IMR-90 (cell line): ENCODE data around the gene PEX26. TPM values are rescaled to one million over a fixed set of nuclear protein-coding genes. Genes with fewer than 3 reads are reported as not detected.
A peak's percentile ranks its signal among the peaks of the same experiment; 100 is the strongest.

Source experiments
- ATAC-seq: fragments of 200-7000 bp; cut with Tn5 transposase; 2 replicates; pipeline ENCODE4 v1.9.1; 2020; ENCODE audit warnings: low read depth, mild to moderate bottlenecking, moderate library complexity
- BruUV-seq: library from RNA; stranded (reverse); fragments of 400-500 nt; replicated peaks from 2 replicates; lab custom pipeline; 2021; lab: Mats Ljungman, UMichigan
- CTCF ChIA-PET: fragments of 300-600 bp; formaldehyde crosslinking; extraction: SDS; loops from one replicate; lab custom pipeline; 2021; ENCODE audit warnings: antibody characterized with exemption; lab: Yijun Ruan, JAX
- POLR2A ChIA-PET: fragments of 300-600 bp; sonication (Branson Sonifier 250); formaldehyde crosslinking; loops from one replicate; lab custom pipeline; 2022; ENCODE audit warnings: antibody characterized with exemption; ENCODE audit not compliant: unreplicated experiment; lab: Charles Lee
- DNase-seq: peaks from one replicate; pipeline ENCODE4 v3.0.0; 2013
- H2AFZ ChIP-seq: replicated peaks from 2 replicates; pipeline ENCODE3; 2013; ENCODE audit warnings: low read length, mild to moderate bottlenecking; ENCODE audit not compliant: poor library complexity
- H2AK5ac ChIP-seq: 2 replicates; pipeline ENCODE4 v1.6.1; 2013; ENCODE audit warnings: low read depth, low read length, inconsistent platforms
- H2AK9ac ChIP-seq: replicated peaks from 2 replicates; pipeline ENCODE3; 2013; ENCODE audit warnings: mild to moderate bottlenecking, low read depth, low read length, moderate library complexity; ENCODE audit not compliant: poor library complexity
- H2BK120ac ChIP-seq: 2 replicates; pipeline ENCODE4 v1.6.1; 2013; ENCODE audit warnings: low read depth, low read length, inconsistent platforms
- H2BK15ac ChIP-seq: 3 replicates; pipeline ENCODE4 v1.6.1; 2013; ENCODE audit warnings: low read depth, low read length, inconsistent platforms
- H2BK20ac ChIP-seq: 2 replicates; pipeline ENCODE4 v1.6.1; 2013; ENCODE audit warnings: low read depth, mild to moderate bottlenecking, inconsistent platforms, low read length, moderate library complexity
- H2BK5ac ChIP-seq: 2 replicates; pipeline ENCODE4 v1.6.1; 2013; ENCODE audit warnings: mild to moderate bottlenecking, low read depth, low read length, inconsistent platforms; ENCODE audit not compliant: poor library complexity, severe bottlenecking
- H3K14ac ChIP-seq: replicated peaks from 2 replicates; pipeline ENCODE4 v1.6.1; 2013; ENCODE audit warnings: low read depth, low read length, inconsistent platforms
- H3K18ac ChIP-seq: 2 replicates; pipeline ENCODE4 v1.6.1; 2013; ENCODE audit warnings: low read depth, low read length, control low read depth
- H3K23ac ChIP-seq: 2 replicates; pipeline ENCODE4 v1.6.1; 2013; ENCODE audit warnings: low read depth, low read length, inconsistent platforms
- H3K27ac ChIP-seq: 2 replicates; pipeline ENCODE4 v1.5.1; 2013; ENCODE audit warnings: mild to moderate bottlenecking, control low read depth, low read length; ENCODE audit not compliant: insufficient read depth
- H3K27me3 ChIP-seq: 2 replicates; pipeline ENCODE4 v1.6.1; 2013; ENCODE audit warnings: low read length; ENCODE audit not compliant: control insufficient read depth, insufficient read depth
- H3K36me3 ChIP-seq: 2 replicates; pipeline ENCODE4 v1.6.1; 2013; ENCODE audit warnings: low read length, mixed read lengths; ENCODE audit not compliant: control insufficient read depth, insufficient read depth
- H3K4ac ChIP-seq: 2 replicates; pipeline ENCODE4 v1.6.1; 2013; ENCODE audit warnings: low read depth, low read length, inconsistent platforms
- H3K4me1 ChIP-seq: 2 replicates; pipeline ENCODE4 v1.6.1; 2013; ENCODE audit warnings: low read length, mixed read lengths; ENCODE audit not compliant: control insufficient read depth, insufficient read depth
- H3K4me2 ChIP-seq: 2 replicates; pipeline ENCODE4 v1.6.1; 2013; ENCODE audit warnings: low read depth, mild to moderate bottlenecking, control low read depth, low read length, moderate library complexity
- H3K4me3 ChIP-seq: 2 replicates; pipeline ENCODE4 v1.5.1; 2013; ENCODE audit warnings: low read depth, mild to moderate bottlenecking, control low read depth, low read length, moderate library complexity; ENCODE audit not compliant: insufficient read depth
- H3K56ac ChIP-seq: 2 replicates; pipeline ENCODE4 v1.6.1; 2013; ENCODE audit warnings: low read length, inconsistent platforms; ENCODE audit not compliant: insufficient read depth; ENCODE audit errors: extremely low read depth
- H3K79me1 ChIP-seq, 2 experiments: 2 replicates each; pipeline ENCODE4 v1.6.1; 2013; ENCODE audit warnings: low read length in 2 of 2, inconsistent platforms in 1 of 2, low read depth in 1 of 2
- H3K9ac ChIP-seq: 2 replicates; pipeline ENCODE4 v1.6.1; 2013; ENCODE audit warnings: low read depth, low read length, control low read depth
- H3K9me1 ChIP-seq: 2 replicates; pipeline ENCODE4 v1.6.1; 2013; ENCODE audit warnings: low read length, inconsistent platforms; ENCODE audit not compliant: insufficient read depth
- H3K9me3 ChIP-seq: 2 replicates; pipeline ENCODE4 v1.6.1; 2013; ENCODE audit warnings: low read length; ENCODE audit not compliant: control insufficient read depth, insufficient read depth
- H4K20me1 ChIP-seq: 2 replicates; pipeline ENCODE4 v1.6.1; 2013; ENCODE audit warnings: low read length, inconsistent platforms; ENCODE audit not compliant: insufficient read depth
- H4K5ac ChIP-seq: 2 replicates; pipeline ENCODE4 v1.6.1; 2013; ENCODE audit warnings: mild to moderate bottlenecking, low read depth, low read length, control low read depth
- H4K8ac ChIP-seq, 2 experiments: 2 replicates each; pipeline ENCODE4 v1.6.1; 2013; ENCODE audit warnings: low read depth in 2 of 2, low read length in 2 of 2, control low read depth in 1 of 2, inconsistent platforms in 1 of 2
- H4K91ac ChIP-seq: 2 replicates; pipeline ENCODE4 v1.6.1; 2013; ENCODE audit warnings: low read depth, low read length, inconsistent platforms; ENCODE audit not compliant: insufficient read depth
- BHLHE40 ChIP-seq: fragments of 150-350 bp; IDR thresholded peaks from 2 replicates; pipeline ENCODE4 v1.6.1; 2016; ENCODE audit warnings: mild to moderate bottlenecking, low read depth, low read length
- CEBPB ChIP-seq: IDR thresholded peaks from 2 replicates; pipeline ENCODE4 v1.6.1; 2012; ENCODE audit warnings: low read depth, low read length, improper control_type of control experiment
- CHD1 ChIP-seq: IDR thresholded peaks from 2 replicates; pipeline ENCODE4 v1.6.1; 2012; ENCODE audit warnings: low read depth, low read length, improper control_type of control experiment
- FOS ChIP-seq: fragments of 150-350 bp; IDR thresholded peaks from 2 replicates; pipeline ENCODE4 v1.6.1; 2016; ENCODE audit warnings: low read depth, low read length
- MAFK ChIP-seq: IDR thresholded peaks from 2 replicates; pipeline ENCODE4 v1.6.1; 2012; ENCODE audit warnings: low read depth, low read length, improper control_type of control experiment
- MAZ ChIP-seq: IDR thresholded peaks from 2 replicates; pipeline ENCODE4 v1.6.1; 2012; ENCODE audit warnings: low read depth, mild to moderate bottlenecking, low read length, improper control_type of control experiment, moderate library complexity, borderline replicate concordance
- MXI1 ChIP-seq: IDR thresholded peaks from 2 replicates; pipeline ENCODE4 v1.6.1; 2012; ENCODE audit warnings: low read depth, mild to moderate bottlenecking, low read length, moderate library complexity, borderline replicate concordance
- NFE2L2 ChIP-seq: fragments of 150-350 bp; IDR thresholded peaks from 2 replicates; pipeline ENCODE4 v1.6.1; 2016; ENCODE audit warnings: low read depth, mild to moderate bottlenecking, low read length
- POLR2A ChIP-seq: IDR thresholded peaks from 2 replicates; pipeline ENCODE4 v1.6.1; 2012; ENCODE audit warnings: mild to moderate bottlenecking, low read depth, low read length
- RAD21 ChIP-seq: IDR thresholded peaks from 2 replicates; pipeline ENCODE4 v1.6.1; 2012; ENCODE audit warnings: low read length, improper control_type of control experiment
- RCOR1 ChIP-seq: IDR thresholded peaks from 2 replicates; pipeline ENCODE4 v1.6.1; 2012; ENCODE audit warnings: mild to moderate bottlenecking, low read length, improper control_type of control experiment; ENCODE audit not compliant: insufficient replicate concordance
- RFX5 ChIP-seq: IDR thresholded peaks from 2 replicates; pipeline ENCODE4 v1.8.0; 2012; ENCODE audit warnings: low read depth, mild to moderate bottlenecking, low read length, moderate library complexity
- SMC3 ChIP-seq: fragments of 150-350 bp; IDR thresholded peaks from 2 replicates; pipeline ENCODE4 v1.6.1; 2016; ENCODE audit warnings: low read depth, mild to moderate bottlenecking, antibody characterized with exemption, low read length, moderate library complexity
- WGBS, 2 experiments: methylation state at CpG; one replicate each; pipeline versions ENCODE4 v1.1.5 to v1.1.7; 2013; ENCODE audit warnings: missing lambda C conversion rate in 2 of 2; ENCODE audit not compliant: insufficient read length in 1 of 2; ENCODE audit errors: extremely low coverage in 2 of 2; 5-methylcytosine and 5-hydroxymethylcytosine counted together
- dilution Hi-C: fragments of 300-500 bp; cut with HindIII; formaldehyde crosslinking; loops from one replicate; pipeline ENCODE4 v1.14.3; 2018; ENCODE audit warnings: low sequenced_read_pairs; ENCODE audit not compliant: unreplicated experiment
- in situ Hi-C: fragments of 300-500 bp; cut with MboI; formaldehyde crosslinking; loops from 3 replicates; pipeline ENCODE4 v1.14.3; 2019; ENCODE audit warnings: low sequenced_read_pairs, inconsistent platforms, mixed read lengths
- intact Hi-C: fragments of 100-400 bp; cut with micrococcal nuclease; formaldehyde crosslinking; loops from 2 replicates; pipeline ENCODE4 v1.10.0; 2022
- polyA plus RNA-seq, 3 experiments: library from polyadenylated mRNA; depleted of rRNA; stranded (reverse); fragments of >200 nt; gene quantifications; 2 replicates each; pipeline ENCODE4 v1.2.3, GENCODE V29; 2012; ENCODE audit warnings: low replicate concordance in 1 of 3
- total RNA-seq: library from RNA; depleted of rRNA; stranded (reverse); fragments of >200 nt; gene quantifications from 2 replicates; pipeline ENCODE4 v1.2.3, GENCODE V29; 2012
- TF ChIP-seq, protein P1 (sequence below): fragments of 150-350 bp; IDR thresholded peaks from 2 replicates; pipeline ENCODE4 v1.6.1; 2017; ENCODE audit warnings: mild to moderate bottlenecking, antibody characterized with exemption, low read length, low read depth
- TF ChIP-seq, protein P2 (sequence below): fragments of 150-350 bp; IDR thresholded peaks from 2 replicates; pipeline ENCODE4 v1.6.1; 2016; ENCODE audit warnings: low read depth, mild to moderate bottlenecking, low read length, moderate library complexity, borderline replicate concordance

Gene PEX26
- total and polyA plus RNA-seq, 2 of the 4 experiments (the other 2 are of a cell fraction) = 12.2 to 18.5 TPM

DNA sequence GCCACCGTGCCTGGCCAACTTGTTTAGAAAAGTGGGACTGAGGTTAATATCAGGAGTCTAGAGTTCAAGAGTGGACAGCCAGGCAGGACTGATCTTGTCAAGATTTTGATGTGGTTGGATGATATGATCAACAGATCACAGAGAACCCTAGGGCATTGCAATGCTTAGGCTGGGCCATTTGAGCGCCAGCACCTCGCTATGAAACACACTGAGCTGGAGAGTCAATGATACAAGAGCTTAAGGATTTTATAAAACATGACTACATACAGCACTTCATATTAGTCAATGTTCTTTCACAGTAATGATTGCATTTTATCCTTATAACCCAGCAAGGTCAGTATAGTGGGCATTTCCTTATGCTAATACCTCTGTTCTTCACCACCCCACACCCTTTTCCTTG is 15.4 kb upstream of the PEX26 start:
- intact Hi-C loops = no loop called here

More for the DNA sequence above, 15.4 kb upstream of the PEX26 start:
- no peak overlapping the region for H2BK5ac ChIP-seq
- TF ChIP-seq, protein P1, sequence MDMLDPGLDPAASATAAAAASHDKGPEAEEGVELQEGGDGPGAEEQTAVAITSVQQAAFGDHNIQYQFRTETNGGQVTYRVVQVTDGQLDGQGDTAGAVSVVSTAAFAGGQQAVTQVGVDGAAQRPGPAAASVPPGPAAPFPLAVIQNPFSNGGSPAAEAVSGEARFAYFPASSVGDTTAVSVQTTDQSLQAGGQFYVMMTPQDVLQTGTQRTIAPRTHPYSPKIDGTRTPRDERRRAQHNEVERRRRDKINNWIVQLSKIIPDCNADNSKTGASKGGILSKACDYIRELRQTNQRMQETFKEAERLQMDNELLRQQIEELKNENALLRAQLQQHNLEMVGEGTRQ = no peak
- no peak for TF ChIP-seq RFX5
- TF ChIP-seq CEBPB = no peak
- TF ChIP-seq POLR2A = no peak
- no peak for TF ChIP-seq MAFK
- TF ChIP-seq, protein P2, sequence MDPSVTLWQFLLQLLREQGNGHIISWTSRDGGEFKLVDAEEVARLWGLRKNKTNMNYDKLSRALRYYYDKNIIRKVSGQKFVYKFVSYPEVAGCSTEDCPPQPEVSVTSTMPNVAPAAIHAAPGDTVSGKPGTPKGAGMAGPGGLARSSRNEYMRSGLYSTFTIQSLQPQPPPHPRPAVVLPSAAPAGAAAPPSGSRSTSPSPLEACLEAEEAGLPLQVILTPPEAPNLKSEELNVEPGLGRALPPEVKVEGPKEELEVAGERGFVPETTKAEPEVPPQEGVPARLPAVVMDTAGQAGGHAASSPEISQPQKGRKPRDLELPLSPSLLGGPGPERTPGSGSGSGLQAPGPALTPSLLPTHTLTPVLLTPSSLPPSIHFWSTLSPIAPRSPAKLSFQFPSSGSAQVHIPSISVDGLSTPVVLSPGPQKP = no peak
- no peak for TF ChIP-seq RCOR1
- no peak for TF ChIP-seq SMC3
- TF ChIP-seq FOS = no peak
- no peak for TF ChIP-seq RAD21
- TF ChIP-seq BHLHE40 = no peak
- no peak for TF ChIP-seq MXI1
- no peak for TF ChIP-seq CHD1
- TF ChIP-seq NFE2L2 = no peak
- no peak for TF ChIP-seq MAZ
- DNase-seq = no peak
- H3K23ac ChIP-seq = no peak overlapping the region
- no peak overlapping the region for H3K9ac ChIP-seq
- no peaks in the 10 kb centered on the region for H3K27me3 ChIP-seq
- no peak overlapping the region for H4K8ac ChIP-seq
- CTCF ChIA-PET = no interaction called here
- no peaks in the 10 kb centered on the region for H3K36me3 ChIP-seq
- H3K9me1 ChIP-seq = peaks cover 12% of the 10 kb centered on the region; the same call in 1 of the 2 replicates
- peaks cover 9% of the 10 kb centered on the region for H3K4me1 ChIP-seq
- no peak overlapping the region for H2AK9ac ChIP-seq
- 100% methylated on average over 1 of the region's 3 CpGs; no CpG with 5 or more reads in 1 of the 2 experiments for WGBS, 2 experiments
- POLR2A ChIA-PET = no interaction called here
- H3K4me3 ChIP-seq = no peak overlapping the region
- no TSS peak for BruUV-seq
- H2AFZ ChIP-seq = no peak overlapping the region
- dilution Hi-C loops = no loop called here
- H3K56ac ChIP-seq = no peak overlapping the region
- no peak for ATAC-seq
- H3K18ac ChIP-seq = no peak overlapping the region
- no peak overlapping the region for H3K14ac ChIP-seq
- H2AK5ac ChIP-seq = no peak overlapping the region
- no peak overlapping the region for H4K5ac ChIP-seq
- in situ Hi-C loops = loop anchor here (25.0 kb wide), 1 partner anchor 500 kb away; the partner anchor contains the start of gene SLC25A18
- H3K79me1 ChIP-seq = no peaks in the 10 kb centered on the region
- H2BK120ac ChIP-seq = no peak overlapping the region
- H3K27ac ChIP-seq = no peak overlapping the region
- H4K20me1 ChIP-seq = no peaks in the 10 kb centered on the region
- H3K9me3 ChIP-seq = no peaks in the 10 kb centered on the region
- H3K4me2 ChIP-seq = no peak overlapping the region
- peak overlapping the region; percentile 18; the same call in 1 of the 2 replicates for H2BK20ac ChIP-seq
- no peak overlapping the region; the same call in 1 of the 3 replicates for H2BK15ac ChIP-seq
- no peak overlapping the region for H3K4ac ChIP-seq
- H4K91ac ChIP-seq = no peak overlapping the region
